G401 (cell line): ENCODE measurements around the gene BGLAP. TPM values are rescaled to one million over a fixed set of nuclear protein-coding genes. Genes with fewer than 3 reads are reported as not detected.

Experiments used
- DNase-seq: peaks from one replicate; pipeline ENCODE4 v3.0.0-alpha.2; 2015; ENCODE audit warnings: low spot score
- in situ Hi-C: cut with HindIII; loops from 2 replicates; pipeline ENCODE4 v1.10.0; 2016; ENCODE audit warnings: low sequenced_read_pairs, mixed read lengths
- total RNA-seq: library from RNA; depleted of rRNA; stranded (reverse); fragments of >200 nt; shearing (Covaris generic); gene quantifications from 2 replicates; pipeline ENCODE4 v1.2.3, GENCODE V29; 2014; rRNA removed

Gene BGLAP
- total RNA-seq, 1 experiment from 2014 or later = not detected

DNA sequence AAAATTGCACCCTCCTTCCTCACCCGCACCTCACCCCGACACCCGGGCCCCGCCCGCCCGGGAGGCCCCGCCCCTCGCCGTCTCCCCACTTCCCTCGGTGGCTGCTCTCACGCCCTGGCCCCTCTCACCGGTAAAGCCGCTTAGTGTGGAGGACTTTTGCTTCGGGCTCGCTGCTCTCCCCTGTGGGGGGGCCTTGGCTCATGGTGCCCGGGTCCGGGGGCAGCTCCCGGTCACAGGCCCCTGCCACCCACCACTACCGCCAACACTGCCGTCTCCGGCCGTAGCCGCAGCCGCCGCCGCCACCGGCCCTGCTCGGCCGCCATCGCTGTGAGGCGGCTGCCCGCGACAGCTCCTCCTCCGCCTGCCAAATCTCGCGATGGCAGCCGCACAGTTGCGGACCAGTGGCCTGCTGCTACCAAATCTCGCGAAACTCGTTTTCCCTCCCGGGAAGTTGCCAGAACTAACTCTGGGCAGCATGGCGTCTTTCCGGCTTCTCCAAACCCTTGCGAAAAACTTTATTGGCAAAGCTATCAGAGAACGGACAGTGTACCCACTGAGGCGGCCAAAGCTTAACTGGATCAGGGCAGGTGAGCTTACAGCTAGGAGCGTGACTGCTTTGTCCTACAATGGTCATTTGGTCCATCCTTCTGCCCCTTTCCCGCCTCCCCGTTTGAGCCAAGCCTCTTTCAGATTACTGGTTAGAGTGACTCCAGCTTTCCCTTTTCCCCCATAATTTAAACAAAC, 40.7 kb downstream of the BGLAP start, which contains the start of gene SMG5:
TSS of gene SMG5 (minus strand) at position 347 of the 744 bp plus-strand sequence. CDS start at position 202, 145 bp downstream.
- DNase-seq = peak; percentile 98
- in situ Hi-C loops = no loop called here

DNA sequence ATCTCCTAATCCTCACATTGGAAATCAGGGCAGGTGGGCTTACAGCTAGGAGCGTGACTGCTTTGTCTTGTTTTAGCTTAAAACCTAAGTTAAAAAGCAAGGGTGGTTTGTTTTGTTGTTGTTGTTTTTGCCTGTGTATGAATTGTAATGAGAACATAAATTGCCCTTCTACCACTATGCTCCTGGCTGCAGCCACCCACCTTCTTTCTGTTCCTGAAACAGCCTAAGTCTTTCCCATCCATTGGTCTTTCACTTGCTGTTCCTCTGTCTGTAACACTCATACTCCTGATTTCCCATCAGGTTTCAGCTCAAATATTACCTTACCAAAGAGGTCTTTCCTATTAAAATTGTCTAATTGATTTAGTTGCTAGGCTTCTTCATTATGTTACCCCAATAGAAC, 41.5 kb downstream of the BGLAP start:
- no peak for DNase-seq
- in situ Hi-C loops = no loop called here

- DNase-seq = no peak
- in situ Hi-C loops = no loop called here
Measured at GRCh38 chr1:156284112-156284511, 42.1 kb downstream of the BGLAP start, which contains the start of gene TMEM79. Gene TMEM79 (plus strand): TSS chr1:156284325. CDS start chr1:156285227, 902 bp downstream.

GRCh38 chr1:156284757-156285156, 42.8 kb downstream of the BGLAP start:
- in situ Hi-C loops = no loop called here
- no peak for DNase-seq

GRCh38 chr1:156285437-156285836, 43.5 kb downstream of the BGLAP start:
- DNase-seq = no peak
- in situ Hi-C loops = no loop called here

- DNase-seq = no peak
- in situ Hi-C loops = no loop called here
Measured at GRCh38 chr1:156286061-156286460, 44.1 kb downstream of the BGLAP start.

DNA sequence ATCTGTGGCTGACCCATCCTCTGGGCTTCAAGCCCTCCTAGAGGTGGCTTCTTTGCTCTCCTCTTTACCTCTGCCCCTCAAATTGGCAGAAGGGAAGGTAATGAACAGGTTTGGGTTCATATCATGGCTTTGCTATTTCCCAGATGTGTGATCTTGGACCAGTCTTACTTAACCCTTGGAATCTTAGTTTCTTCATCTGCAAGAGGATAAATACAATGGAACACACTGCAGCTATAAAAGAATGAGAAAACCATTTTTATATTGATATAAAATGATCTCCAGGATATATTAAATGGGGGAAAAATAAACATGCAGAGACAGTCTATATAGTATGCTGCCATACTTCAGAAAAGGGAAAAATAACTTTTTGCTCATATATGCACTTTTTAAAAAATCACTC, 47.9 kb downstream of the BGLAP start:
- in situ Hi-C loops = no loop called here
- DNase-seq = no peak

DNA sequence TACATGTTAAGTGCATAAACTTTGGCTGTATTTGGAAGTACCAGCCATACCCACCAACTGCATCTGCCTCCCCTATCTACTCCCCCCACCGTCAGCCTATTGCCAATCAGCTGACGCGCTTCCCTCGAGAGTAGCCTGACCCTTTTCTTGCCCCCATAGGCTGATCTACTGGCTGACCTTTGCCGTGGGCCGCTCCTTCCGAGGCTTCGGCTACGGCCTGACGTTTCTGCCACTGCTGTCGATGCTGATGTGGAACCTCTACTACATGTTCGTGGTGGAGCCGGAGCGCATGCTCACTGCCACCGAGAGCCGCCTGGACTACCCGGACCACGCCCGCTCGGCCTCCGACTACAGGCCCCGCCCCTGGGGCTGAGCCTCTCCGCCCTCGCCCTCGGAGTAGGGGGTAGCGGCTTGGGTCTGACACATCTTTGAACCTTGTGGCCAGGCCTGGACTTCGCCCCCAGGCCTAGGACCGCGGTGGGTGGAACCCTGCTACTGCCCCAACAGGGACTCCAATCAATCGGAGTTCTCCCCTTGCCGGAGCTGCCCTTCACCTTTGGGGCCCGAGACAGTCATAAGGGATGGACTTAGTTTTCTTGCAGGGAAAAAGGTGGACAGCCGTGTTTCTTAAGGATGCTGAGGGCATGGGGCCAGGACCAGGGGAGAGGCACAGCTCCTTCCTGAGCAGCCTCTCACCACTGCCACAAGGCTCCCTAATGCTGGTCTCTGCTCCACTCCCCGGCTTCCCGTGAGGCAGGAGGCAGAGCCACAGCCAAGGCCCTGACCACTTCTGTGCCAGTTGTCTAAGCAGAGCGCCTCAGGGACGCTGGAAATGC, 49.5 kb downstream of the BGLAP start:
- in situ Hi-C loops = no loop called here
- peak; percentile 87 for DNase-seq

Other genes starting within 250 kb of the BGLAP start
- gene SSR2, start 221.2 kb upstream of the BGLAP start, total RNA-seq = 257 and 273 TPM in 2 replicates
- gene UBQLN4, start 188.4 kb upstream of the BGLAP start, total RNA-seq = 29.5 and 30.0 TPM in 2 replicates
- gene LAMTOR2, start 187.4 kb upstream of the BGLAP start, total RNA-seq = 20.1 and 42.3 TPM in 2 replicates
- gene RAB25, start 181.0 kb upstream of the BGLAP start, total RNA-seq = not detected in 2 replicates
- 21.0 and 21.2 TPM in 2 replicates for gene MEX3A, start 159.7 kb upstream of the BGLAP start, total RNA-seq
- 314 and 341 TPM in 2 replicates for gene LMNA, start 127.5 kb upstream of the BGLAP start, total RNA-seq
- 1.8 and 2.0 TPM in 2 replicates for gene SEMA4A, start 88.6 kb upstream of the BGLAP start, total RNA-seq
- gene SLC25A44, start 48.1 kb upstream of the BGLAP start, total RNA-seq = 7.3 and 11.9 TPM in 2 replicates
- 97.2 and 127 TPM in 2 replicates for gene PMF1, start 29.2 kb upstream of the BGLAP start, total RNA-seq
- gene PAQR6, start 5.9 kb downstream of the BGLAP start, total RNA-seq = 0.07 and 2.0 TPM in 2 replicates
- 46.3 and 73.5 TPM in 2 replicates for gene SMG5, start 40.6 kb downstream of the BGLAP start, total RNA-seq
- gene TMEM79, start 42.1 kb downstream of the BGLAP start, total RNA-seq = 2.0 and 5.0 TPM in 2 replicates
- 0.92 and 3.3 TPM in 2 replicates for gene GLMP, start 53.5 kb downstream of the BGLAP start, total RNA-seq
- not detected in 2 replicates for gene VHLL, start 57.1 kb downstream of the BGLAP start, total RNA-seq
- gene CCT3, start 96.1 kb downstream of the BGLAP start, total RNA-seq = 936 and 1,057 TPM in 2 replicates
- gene TSACC, start 96.3 kb downstream of the BGLAP start, total RNA-seq = not detected in 2 replicates
- 0.06 and 3.5 TPM in 2 replicates for gene RHBG, start 127.0 kb downstream of the BGLAP start, total RNA-seq